Smooth muscle cell (in vitro differentiated cells): Measurements from ENCODE around the gene SLC2A2. TPM values are rescaled to one million over a fixed set of nuclear protein-coding genes. Genes with fewer than 3 reads are reported as not detected.

Source experiments
- DNase-seq: peaks from one replicate; lab custom pipeline; 2025; ENCODE audit not compliant: unreplicated experiment; lab: John Stamatoyannopoulos, UW
- H2AFZ ChIP-seq: fragments of 200-600 bp; sonication (generic); 2 replicates; pipeline ENCODE4 v1.6.0; 2016; ENCODE audit warnings: antibody characterized with exemption, low read depth, mild to moderate bottlenecking
- H3F3A ChIP-seq: fragments of 200-600 bp; sonication (generic); 2 replicates; pipeline ENCODE4 v1.6.0; 2017; ENCODE audit warnings: antibody characterized with exemption, low read depth
- H3K27ac ChIP-seq: fragments of 200-600 bp; sonication (generic); 2 replicates; pipeline ENCODE4 v1.5.1; 2016; ENCODE audit warnings: low read depth, mild to moderate bottlenecking
- H3K27me3 ChIP-seq: fragments of 200-600 bp; sonication (generic); 2 replicates; pipeline ENCODE4 v1.6.1; 2016; ENCODE audit warnings: low read depth, mild to moderate bottlenecking
- H3K36me3 ChIP-seq: fragments of 200-600 bp; sonication (generic); 2 replicates; pipeline ENCODE4 v1.5.1; 2016; ENCODE audit warnings: low read depth
- H3K4me1 ChIP-seq: fragments of 200-600 bp; sonication (generic); 2 replicates; pipeline ENCODE4 v1.5.1; 2016; ENCODE audit warnings: low read depth
- H3K4me2 ChIP-seq: fragments of 200-600 bp; sonication (generic); 2 replicates; pipeline ENCODE4 v1.6.0; 2016; ENCODE audit warnings: mild to moderate bottlenecking
- H3K4me3 ChIP-seq: fragments of 200-600 bp; sonication (generic); 2 replicates; pipeline ENCODE4 v1.5.1; 2016; ENCODE audit warnings: mild to moderate bottlenecking
- H3K79me2 ChIP-seq: fragments of 200-600 bp; sonication (generic); 2 replicates; pipeline ENCODE4 v1.6.0; 2016; ENCODE audit warnings: low read depth, mild to moderate bottlenecking
- H3K9ac ChIP-seq: fragments of 200-600 bp; sonication (generic); 2 replicates; pipeline ENCODE4 v1.6.0; 2016; ENCODE audit warnings: low read depth
- H3K9me3 ChIP-seq: fragments of 200-600 bp; sonication (generic); replicated peaks from 2 replicates; pipeline ENCODE4 v1.5.1; 2016; ENCODE audit warnings: low read depth
- H4K20me1 ChIP-seq: fragments of 200-600 bp; sonication (generic); 2 replicates; pipeline ENCODE4 v1.6.0; 2016; ENCODE audit warnings: low read depth
- CTCF ChIP-seq: fragments of 200-600 bp; sonication (generic); IDR thresholded peaks from 2 replicates; pipeline ENCODE4 v1.5.1; 2017; ENCODE audit warnings: borderline replicate concordance, mild to moderate bottlenecking, antibody characterized with exemption; ENCODE audit not compliant: insufficient read depth, poor library complexity, severe bottlenecking
- WGBS: methylation state at CpG from one replicate; pipeline ENCODE4 v1.1.7; 2016; ENCODE audit warnings: low lambda C conversion rate; 5-methylcytosine and 5-hydroxymethylcytosine counted together
- polyA plus RNA-seq: library from polyadenylated mRNA; unstranded; fragments of >200 nt; fragmentation: Nextera tagmentation; extraction: Ambion mirVana; gene quantifications from 2 replicates; pipeline ENCODE4 v1.2.1, GENCODE V29; 2016
- total RNA-seq: library from RNA; depleted of rRNA; stranded (reverse); fragments of >200 nt; gene quantifications from 2 replicates; pipeline ENCODE4 v1.2.3, GENCODE V29; 2014

SLC2A2 gene
- total RNA-seq (not detected in 2 replicates), polyA plus RNA-seq (not detected in 2 replicates)

GRCh38 chr3:171026597-171027293 lies at the start of gene SLC2A2:
Gene SLC2A2 (minus strand): TSS chr3:171026720. CDS start chr3:171026670, 50 bp downstream.
- H3K4me2 ChIP-seq, result no peak within 1 kb of the TSS
- H3K9ac ChIP-seq, result no peak within 1 kb of the TSS
- no peaks in the 10 kb centered on the region for H3K79me2 ChIP-seq

GRCh38 chr3:171072432-171072831 lies 45.9 kb upstream of the SLC2A2 start:
- Histone ChIP-seq H3K36me3 (no peaks in the 10 kb centered on the region), H3K4me3 (no peak overlapping the region)
- no peak for TF ChIP-seq CTCF

More at GRCh38 chr3:171026597-171027293, at the start of gene SLC2A2:
- Histone ChIP-seq H3K4me3 (peak within 1 kb of the TSS; percentile 21), H3K36me3 (no peaks in the 10 kb centered on the region), H3K9me3 (no peaks in the 10 kb centered on the region), H3K27ac (no peak within 1 kb of the TSS), H3K4me1 (no peaks in the 10 kb centered on the region), H3F3A (no peaks in the 10 kb centered on the region), H4K20me1 (no peaks in the 10 kb centered on the region), H2AFZ (no peak within 1 kb of the TSS), H3K27me3 (no peaks in the 10 kb centered on the region)
- no peak for TF ChIP-seq CTCF
- 78% methylated on average over 4 of the region's 4 CpGs for WGBS
- no peak for DNase-seq

GRCh38 chr3:171068658-171069057 lies 42.1 kb upstream of the SLC2A2 start:
- no peak overlapping the region for H3K4me2 ChIP-seq
- no peaks in the 10 kb centered on the region for H3K9me3 ChIP-seq
- H3K79me2 ChIP-seq, result no peaks in the 10 kb centered on the region
- no peaks in the 10 kb centered on the region for H4K20me1 ChIP-seq
- no peak overlapping the region for H3K27ac ChIP-seq
- no peaks in the 10 kb centered on the region for H3K27me3 ChIP-seq
- no peaks in the 10 kb centered on the region for H3K4me1 ChIP-seq
- H3K4me3 ChIP-seq, result no peak overlapping the region
- no peaks in the 10 kb centered on the region for H3F3A ChIP-seq
- DNase-seq, result no peak
- WGBS, result 75% methylated on average over 3 of the region's 3 CpGs
- H3K36me3 ChIP-seq, result peaks cover 2% of the 10 kb centered on the region
- no peak overlapping the region for H2AFZ ChIP-seq
- TF ChIP-seq CTCF, result no peak
- no peak overlapping the region for H3K9ac ChIP-seq

More at GRCh38 chr3:171072432-171072831, 45.9 kb upstream of the SLC2A2 start:
- no peak overlapping the region for H3K9ac ChIP-seq
- H3K4me2 ChIP-seq, result no peak overlapping the region
- no peaks in the 10 kb centered on the region for H3K4me1 ChIP-seq
- H2AFZ ChIP-seq, result no peak overlapping the region
- no peaks in the 10 kb centered on the region for H3K27me3 ChIP-seq
- no peak for DNase-seq
- H3K79me2 ChIP-seq, result no peaks in the 10 kb centered on the region
- no peaks in the 10 kb centered on the region for H4K20me1 ChIP-seq
- H3K27ac ChIP-seq, result no peak overlapping the region
- H3K9me3 ChIP-seq, result no peaks in the 10 kb centered on the region
- H3F3A ChIP-seq, result no peaks in the 10 kb centered on the region

- DNase-seq, result no peak
- H3K4me2 ChIP-seq, result no peak overlapping the region
- H3K4me1 ChIP-seq, result no peaks in the 10 kb centered on the region
- WGBS, result 93% methylated on average over 6 of the region's 6 CpGs
- TF ChIP-seq CTCF, result no peak
- H3K9ac ChIP-seq, result no peak overlapping the region
- peaks cover 2% of the 10 kb centered on the region for H3K36me3 ChIP-seq
- H3K9me3 ChIP-seq, result no peaks in the 10 kb centered on the region
- H3K4me3 ChIP-seq, result no peak overlapping the region
- no peaks in the 10 kb centered on the region for H3F3A ChIP-seq
- H3K27me3 ChIP-seq, result no peaks in the 10 kb centered on the region
- no peak overlapping the region for H2AFZ ChIP-seq
- H4K20me1 ChIP-seq, result no peaks in the 10 kb centered on the region
- H3K27ac ChIP-seq, result no peak overlapping the region
- H3K79me2 ChIP-seq, result no peaks in the 10 kb centered on the region
These were observed 39.7 kb upstream of the SLC2A2 start for GRCh38 chr3:171066206-171066605.
